Dendritic cell treated with granulocyte-macrophage colony-stimulating factor and Interleukin-4, amounts not matched to agents 40 ng/mL and 50 ng/mL, for 4 days (primary cell): ENCODE results near the gene ITCH.
"Not testable (repeated sequence)": the region's sequence is repeated elsewhere in the genome, so short reads cannot be mapped to it uniquely, and the experiment has no call there.

Experiments used
- H3K27ac Mint-ChIP-seq: one replicate; pipeline ENCODE4 v1.8.0; 2022; ENCODE audit warnings: mild to moderate bottlenecking, mixed read lengths
- H3K27me3 Mint-ChIP-seq: one replicate; pipeline ENCODE4 v1.8.0; 2022; ENCODE audit warnings: mild to moderate bottlenecking, mixed read lengths
- H3K36me3 Mint-ChIP-seq: one replicate; pipeline ENCODE4 v1.8.0; 2022; ENCODE audit warnings: low read depth, mixed read lengths
- H3K4me1 Mint-ChIP-seq: one replicate; pipeline ENCODE4 v1.8.0; 2022; ENCODE audit warnings: low read depth, mixed read lengths
- H3K4me3 Mint-ChIP-seq: one replicate; pipeline ENCODE4 v1.8.0; 2022; ENCODE audit warnings: mild to moderate bottlenecking, moderate library complexity, mixed read lengths
- H3K9me3 Mint-ChIP-seq: one replicate; pipeline ENCODE4 v1.8.0; 2022; ENCODE audit warnings: mixed read lengths
- intact Hi-C: fragments of 100-400 bp; cut with micrococcal nuclease; formaldehyde crosslinking; loops from one replicate; pipeline ENCODE4 v1.15.0; 2022

Gene ITCH

GRCh38 chr20:34377072-34377847, 14.2 kb downstream of the ITCH start:
- Mint-ChIP-seq H3K36me3 (peaks cover 82% of the 10 kb centered on the region), H3K27me3 (no peaks in the 10 kb centered on the region), H3K27ac (no peak overlapping the region), H3K9me3 (no peaks in the 10 kb centered on the region), H3K4me3 (no peak overlapping the region), H3K4me1 (no peaks in the 10 kb centered on the region)
- intact Hi-C loops, result no loop called here

DNA sequence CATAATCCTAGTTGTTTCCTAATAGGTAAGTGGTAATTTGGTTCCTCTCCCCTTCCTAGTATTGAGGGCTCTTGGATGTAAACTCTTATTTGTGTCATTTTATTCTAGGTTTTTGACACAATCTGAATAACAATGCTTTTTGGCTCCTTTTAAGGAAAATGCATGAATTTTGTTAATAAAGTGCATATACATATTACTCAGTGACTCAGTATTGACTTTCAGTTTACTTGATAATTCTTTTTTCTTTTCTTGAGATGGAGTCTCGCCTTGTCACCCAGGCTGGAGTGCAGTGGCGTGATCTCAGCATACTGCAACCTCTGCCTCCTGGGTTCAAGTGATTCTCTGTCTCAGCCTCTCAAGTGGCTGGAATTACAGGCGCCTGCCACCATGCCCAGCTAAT, 19.1 kb downstream of the ITCH start:
- H3K9me3 Mint-ChIP-seq, result no peaks in the 10 kb centered on the region
- H3K4me3 Mint-ChIP-seq, result no peak overlapping the region
- H3K36me3 Mint-ChIP-seq, result peaks cover 49% of the 10 kb centered on the region
- no peaks in the 10 kb centered on the region for H3K27me3 Mint-ChIP-seq
- H3K4me1 Mint-ChIP-seq, result peaks cover 7% of the 10 kb centered on the region
- intact Hi-C loops, result no loop called here
- no peak overlapping the region for H3K27ac Mint-ChIP-seq

- intact Hi-C loops, H3K9me3 Mint-ChIP-seq, H3K4me3 Mint-ChIP-seq, H3K27me3 Mint-ChIP-seq, H3K27ac Mint-ChIP-seq: not testable (repeated sequence)
- Mint-ChIP-seq H3K4me1 (peaks cover 12% of the 10 kb centered on the region), H3K36me3 (peaks cover 45% of the 10 kb centered on the region)
Observed at GRCh38 chr20:34382877-34383455, 19.9 kb downstream of the ITCH start.

DNA sequence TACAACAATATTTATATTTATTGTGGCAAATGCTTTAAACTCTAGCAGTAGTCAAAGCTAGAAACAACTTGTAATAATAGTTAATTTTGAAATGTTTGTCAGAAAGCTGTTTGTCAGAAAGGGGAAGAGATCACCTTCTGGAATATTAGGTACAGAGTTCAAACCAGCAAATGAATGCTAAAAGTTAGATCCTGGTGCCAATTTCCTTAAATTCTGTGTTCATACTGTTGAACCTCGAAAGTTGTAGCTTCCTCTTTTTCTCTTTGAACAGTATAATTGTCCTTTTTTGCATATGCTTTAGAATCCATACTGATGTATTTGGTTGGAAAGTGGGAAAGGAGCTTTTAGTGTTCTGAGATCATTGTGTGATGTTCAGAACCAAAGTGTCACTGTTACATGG, 22.4 kb downstream of the ITCH start:
- intact Hi-C loops, result no loop called here
- no peak overlapping the region for H3K27ac Mint-ChIP-seq
- H3K4me1 Mint-ChIP-seq, result peaks cover 20% of the 10 kb centered on the region
- H3K36me3 Mint-ChIP-seq, result peaks cover 48% of the 10 kb centered on the region
- H3K9me3 Mint-ChIP-seq, result no peaks in the 10 kb centered on the region
- no peak overlapping the region for H3K4me3 Mint-ChIP-seq
- no peaks in the 10 kb centered on the region for H3K27me3 Mint-ChIP-seq

GRCh38 chr20:34388000-34388399, 24.9 kb downstream of the ITCH start:
- Mint-ChIP-seq H3K4me3 (no peak overlapping the region), H3K9me3 (no peaks in the 10 kb centered on the region), H3K27me3 (no peaks in the 10 kb centered on the region), H3K4me1 (peaks cover 27% of the 10 kb centered on the region), H3K36me3 (peaks cover 32% of the 10 kb centered on the region), H3K27ac (peak overlapping the region; percentile 27)
- intact Hi-C loops, result no loop called here

GRCh38 chr20:34388678-34389077, 25.6 kb downstream of the ITCH start:
- Mint-ChIP-seq H3K36me3 (peaks cover 36% of the 10 kb centered on the region), H3K27ac (peak overlapping the region; percentile 27), H3K4me3 (no peak overlapping the region), H3K9me3 (no peaks in the 10 kb centered on the region), H3K4me1 (peaks cover 27% of the 10 kb centered on the region), H3K27me3 (no peaks in the 10 kb centered on the region)
- intact Hi-C loops, result no loop called here

DNA sequence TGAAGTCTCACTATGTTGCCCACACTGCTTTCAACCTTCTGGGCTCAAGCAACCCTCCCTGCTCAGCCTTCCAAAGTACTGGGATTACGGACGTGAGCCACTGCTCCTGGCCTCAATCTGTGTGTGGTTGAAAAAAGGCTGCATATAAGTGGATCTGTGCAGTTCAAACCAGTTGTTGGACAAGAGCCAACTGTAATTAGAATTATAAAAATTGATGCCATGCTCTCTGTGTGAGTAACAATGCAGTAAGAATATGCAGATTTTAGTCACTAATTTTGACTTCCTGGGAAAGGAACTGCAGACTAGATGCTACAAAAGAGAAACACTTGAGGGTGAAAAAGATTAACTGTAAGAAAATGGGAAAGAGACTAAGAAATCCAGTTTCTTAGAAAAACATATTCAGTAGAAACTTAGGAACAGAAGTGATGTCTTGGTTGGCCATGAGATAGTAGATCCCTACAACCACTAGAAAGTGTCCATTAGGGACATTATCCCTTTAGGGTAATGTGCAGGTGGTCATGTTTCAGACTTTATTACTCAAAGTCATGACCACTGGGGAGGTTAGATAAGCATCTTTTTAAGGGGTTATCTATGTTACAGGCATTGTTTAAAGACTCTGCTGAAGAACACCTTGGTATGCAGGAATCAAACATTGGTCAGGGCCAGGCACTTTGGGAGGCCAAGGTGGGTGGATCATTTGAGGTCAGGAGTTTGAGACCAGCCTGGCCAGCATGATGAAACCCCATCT, 26.3 kb downstream of the ITCH start:
- intact Hi-C loops, result no loop called here
- H3K36me3 Mint-ChIP-seq, result peaks cover 43% of the 10 kb centered on the region
- no peaks in the 10 kb centered on the region for H3K27me3 Mint-ChIP-seq
- H3K4me3 Mint-ChIP-seq, result no peak overlapping the region
- peaks cover 27% of the 10 kb centered on the region for H3K4me1 Mint-ChIP-seq
- H3K27ac Mint-ChIP-seq, result no peak overlapping the region
- H3K9me3 Mint-ChIP-seq, result no peaks in the 10 kb centered on the region

DNA sequence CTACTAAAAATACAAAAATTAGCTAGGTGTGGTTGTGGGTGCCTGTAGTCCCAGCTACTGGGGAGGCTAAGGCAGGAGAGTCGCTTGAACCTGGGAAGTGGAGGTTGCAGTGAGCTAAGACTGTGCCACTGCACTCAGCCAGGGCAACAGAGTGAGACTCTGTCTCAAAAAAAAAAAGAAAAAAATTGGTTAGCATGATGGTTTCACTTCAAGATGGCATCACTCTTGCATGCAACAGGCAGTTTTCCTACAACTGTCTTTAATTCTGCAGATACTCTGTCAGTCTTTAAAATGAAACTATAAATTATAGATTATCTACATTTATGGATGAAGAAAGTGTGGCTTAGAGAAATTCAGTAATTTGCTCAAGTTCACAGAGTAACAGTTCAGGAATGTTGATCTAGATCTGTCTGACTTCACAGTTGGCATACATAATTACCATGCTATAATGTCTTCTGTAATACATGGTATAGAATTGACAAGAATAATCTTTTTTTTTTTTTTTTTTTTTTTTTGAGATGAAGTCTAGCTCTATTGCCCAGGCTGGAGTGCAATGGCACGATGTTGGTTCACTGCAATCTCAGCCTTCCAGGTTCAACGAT, 27.0 kb downstream of the ITCH start:
- intact Hi-C loops, result no loop called here

GRCh38 chr20:34396408-34396807, 33.3 kb downstream of the ITCH start:
- intact Hi-C loops, result no loop called here
- peaks cover 9% of the 10 kb centered on the region for H3K4me1 Mint-ChIP-seq
- no peak overlapping the region for H3K27ac Mint-ChIP-seq
- no peaks in the 10 kb centered on the region for H3K27me3 Mint-ChIP-seq
- H3K36me3 Mint-ChIP-seq, result peaks cover 88% of the 10 kb centered on the region
- H3K9me3 Mint-ChIP-seq, result no peaks in the 10 kb centered on the region
- no peak overlapping the region for H3K4me3 Mint-ChIP-seq

More for the DNA sequence above, 27.0 kb downstream of the ITCH start:
- Mint-ChIP-seq H3K9me3 (no peaks in the 10 kb centered on the region), H3K4me1 (peaks cover 27% of the 10 kb centered on the region), H3K4me3 (no peak overlapping the region), H3K27me3 (no peaks in the 10 kb centered on the region), H3K36me3 (peaks cover 50% of the 10 kb centered on the region), H3K27ac (no peak overlapping the region)

DNA sequence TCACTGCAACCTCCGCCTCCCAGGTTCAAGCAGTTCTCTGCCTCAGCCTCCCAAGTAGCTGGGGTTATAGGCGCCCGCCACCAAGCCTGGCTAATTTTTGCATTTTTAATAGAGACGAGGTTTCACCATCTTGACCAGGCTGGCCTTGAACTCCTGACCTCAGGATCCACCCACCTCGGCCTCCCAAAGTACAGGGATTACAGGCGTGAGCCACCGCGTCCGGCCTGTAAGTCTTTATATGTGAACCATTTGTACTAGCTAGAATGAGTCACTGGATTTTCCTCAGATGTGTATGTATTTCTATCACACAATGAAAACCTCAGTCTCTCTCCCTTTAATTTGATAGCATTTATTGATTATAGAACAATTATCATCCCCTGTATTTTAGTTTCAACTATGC, 34.0 kb downstream of the ITCH start:
- Mint-ChIP-seq H3K27ac (no peak overlapping the region), H3K4me1 (peaks cover 9% of the 10 kb centered on the region), H3K4me3 (no peak overlapping the region), H3K36me3 (peaks cover 94% of the 10 kb centered on the region), H3K27me3 (no peaks in the 10 kb centered on the region), H3K9me3 (no peaks in the 10 kb centered on the region)
- intact Hi-C loops, result no loop called here

DNA sequence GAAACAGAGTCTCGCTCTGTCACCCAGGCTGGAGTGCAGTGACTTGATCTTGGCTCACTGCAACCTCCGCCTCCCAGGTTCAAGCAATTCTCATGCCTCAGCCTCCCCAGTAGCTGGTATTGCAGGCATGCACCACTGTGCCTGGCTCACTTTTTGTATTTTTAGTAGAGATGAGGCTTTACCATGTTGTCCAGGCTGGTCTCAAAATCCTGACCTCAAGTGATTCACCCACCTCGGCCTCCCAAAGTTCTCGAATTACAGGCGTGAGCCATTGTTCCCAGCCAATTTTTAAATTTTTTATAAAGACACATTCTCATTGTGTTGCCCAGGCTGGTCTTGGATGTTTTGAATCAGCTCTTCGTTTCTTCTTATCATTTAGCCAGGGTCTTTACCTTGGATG, 37.7 kb downstream of the ITCH start:
- H3K36me3 Mint-ChIP-seq, result peaks cover 72% of the 10 kb centered on the region
- not testable (repeated sequence) for H3K4me3 Mint-ChIP-seq

GRCh38 chr20:34401741-34402455, 38.8 kb downstream of the ITCH start:
- no peaks in the 10 kb centered on the region for H3K9me3 Mint-ChIP-seq
- H3K36me3 Mint-ChIP-seq, result peaks cover 62% of the 10 kb centered on the region
- H3K4me3 Mint-ChIP-seq, result no peak overlapping the region
- no peaks in the 10 kb centered on the region for H3K27me3 Mint-ChIP-seq
- intact Hi-C loops, result no loop called here
- H3K4me1 Mint-ChIP-seq, result peaks cover 21% of the 10 kb centered on the region
- no peak overlapping the region for H3K27ac Mint-ChIP-seq

More for the DNA sequence above, 37.7 kb downstream of the ITCH start:
- H3K9me3 Mint-ChIP-seq, H3K27me3 Mint-ChIP-seq, intact Hi-C loops, H3K27ac Mint-ChIP-seq: not testable (repeated sequence)
- peaks cover 21% of the 10 kb centered on the region for H3K4me1 Mint-ChIP-seq

DNA sequence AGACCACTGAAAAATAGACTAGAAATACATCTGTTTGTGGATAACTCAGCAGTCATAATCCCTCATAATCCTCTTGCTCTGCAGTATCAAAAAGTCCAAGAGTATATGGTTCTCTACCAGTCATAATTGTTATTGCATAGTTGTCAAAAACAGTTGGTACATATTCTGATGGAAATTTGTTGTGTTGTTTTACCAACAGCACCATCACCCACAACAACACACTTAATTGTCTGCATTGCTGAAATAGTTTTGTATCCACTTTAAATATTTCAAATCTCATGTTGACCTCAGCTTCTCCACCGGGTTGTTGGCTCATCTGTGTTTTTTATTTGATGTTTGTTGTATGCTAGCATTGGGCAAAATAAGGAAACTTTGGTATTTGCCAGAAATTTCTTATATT, 39.4 kb downstream of the ITCH start:
- no peak overlapping the region for H3K27ac Mint-ChIP-seq
- intact Hi-C loops, result no loop called here
- H3K9me3 Mint-ChIP-seq, result no peaks in the 10 kb centered on the region
- H3K27me3 Mint-ChIP-seq, result no peaks in the 10 kb centered on the region
- peaks cover 60% of the 10 kb centered on the region for H3K36me3 Mint-ChIP-seq
- peaks cover 21% of the 10 kb centered on the region for H3K4me1 Mint-ChIP-seq
- no peak overlapping the region for H3K4me3 Mint-ChIP-seq
